Smooth muscle cell (in vitro differentiated cells): ENCODE data around the gene SLC16A10. TPM values are rescaled to one million over a fixed set of nuclear protein-coding genes. Genes with fewer than 3 reads are reported as not detected.
A peak's percentile ranks its signal among the peaks of the same experiment; 100 is the strongest.

ENCODE experiments used
- DNase-seq: peaks from one replicate; lab custom pipeline; 2025; ENCODE audit not compliant: unreplicated experiment; lab: John Stamatoyannopoulos, UW
- H2AFZ ChIP-seq: fragments of 200-600 bp; sonication (generic); 2 replicates; pipeline ENCODE4 v1.6.0; 2016; ENCODE audit warnings: antibody characterized with exemption, low read depth, mild to moderate bottlenecking
- H3F3A ChIP-seq: fragments of 200-600 bp; sonication (generic); 2 replicates; pipeline ENCODE4 v1.6.0; 2017; ENCODE audit warnings: antibody characterized with exemption, low read depth
- H3K27ac ChIP-seq: fragments of 200-600 bp; sonication (generic); 2 replicates; pipeline ENCODE4 v1.5.1; 2016; ENCODE audit warnings: low read depth, mild to moderate bottlenecking
- H3K27me3 ChIP-seq: fragments of 200-600 bp; sonication (generic); 2 replicates; pipeline ENCODE4 v1.6.1; 2016; ENCODE audit warnings: low read depth, mild to moderate bottlenecking
- H3K36me3 ChIP-seq: fragments of 200-600 bp; sonication (generic); 2 replicates; pipeline ENCODE4 v1.5.1; 2016; ENCODE audit warnings: low read depth
- H3K4me1 ChIP-seq: fragments of 200-600 bp; sonication (generic); 2 replicates; pipeline ENCODE4 v1.5.1; 2016; ENCODE audit warnings: low read depth
- H3K4me2 ChIP-seq: fragments of 200-600 bp; sonication (generic); 2 replicates; pipeline ENCODE4 v1.6.0; 2016; ENCODE audit warnings: mild to moderate bottlenecking
- H3K4me3 ChIP-seq: fragments of 200-600 bp; sonication (generic); 2 replicates; pipeline ENCODE4 v1.5.1; 2016; ENCODE audit warnings: mild to moderate bottlenecking
- H3K79me2 ChIP-seq: fragments of 200-600 bp; sonication (generic); 2 replicates; pipeline ENCODE4 v1.6.0; 2016; ENCODE audit warnings: low read depth, mild to moderate bottlenecking
- H3K9ac ChIP-seq: fragments of 200-600 bp; sonication (generic); 2 replicates; pipeline ENCODE4 v1.6.0; 2016; ENCODE audit warnings: low read depth
- H3K9me3 ChIP-seq: fragments of 200-600 bp; sonication (generic); replicated peaks from 2 replicates; pipeline ENCODE4 v1.5.1; 2016; ENCODE audit warnings: low read depth
- H4K20me1 ChIP-seq: fragments of 200-600 bp; sonication (generic); 2 replicates; pipeline ENCODE4 v1.6.0; 2016; ENCODE audit warnings: low read depth
- CTCF ChIP-seq: fragments of 200-600 bp; sonication (generic); IDR thresholded peaks from 2 replicates; pipeline ENCODE4 v1.5.1; 2017; ENCODE audit warnings: borderline replicate concordance, mild to moderate bottlenecking, antibody characterized with exemption; ENCODE audit not compliant: insufficient read depth, poor library complexity, severe bottlenecking
- WGBS: methylation state at CpG from one replicate; pipeline ENCODE4 v1.1.7; 2016; ENCODE audit warnings: low lambda C conversion rate; 5-methylcytosine and 5-hydroxymethylcytosine counted together
- polyA plus RNA-seq: library from polyadenylated mRNA; unstranded; fragments of >200 nt; fragmentation: Nextera tagmentation; extraction: Ambion mirVana; gene quantifications from 2 replicates; pipeline ENCODE4 v1.2.1, GENCODE V29; 2016
- total RNA-seq: library from RNA; depleted of rRNA; stranded (reverse); fragments of >200 nt; gene quantifications from 2 replicates; pipeline ENCODE4 v1.2.3, GENCODE V29; 2014

SLC16A10 gene
- total and polyA plus RNA-seq, 2 experiments from 2014 or later, result 0.87 to 1.4 TPM

- Histone ChIP-seq H3K36me3 (no peaks in the 10 kb centered on the region), H2AFZ (no peak overlapping the region), H3K9me3 (no peaks in the 10 kb centered on the region), H3K9ac (no peak overlapping the region), H3K4me3 (no peak overlapping the region), H3K27me3 (peaks cover 5% of the 10 kb centered on the region), H4K20me1 (no peaks in the 10 kb centered on the region), H3K4me1 (no peaks in the 10 kb centered on the region), H3K79me2 (no peaks in the 10 kb centered on the region), H3K4me2 (no peak overlapping the region), H3F3A (no peaks in the 10 kb centered on the region), H3K27ac (no peak overlapping the region)
- TF ChIP-seq CTCF, result no peak
- DNase-seq, result no peak
Observed at GRCh38 chr6:111248789-111249188, 161.5 kb downstream of the SLC16A10 start.

GRCh38 chr6:111250791-111251354 is 163.6 kb downstream of the SLC16A10 start:
- H3K79me2 ChIP-seq, result no peaks in the 10 kb centered on the region
- no peaks in the 10 kb centered on the region for H4K20me1 ChIP-seq
- peaks cover under 1% of the 10 kb centered on the region for H3K4me1 ChIP-seq
- H3K27ac ChIP-seq, result no peak overlapping the region
- no peak overlapping the region for H3K9ac ChIP-seq
- no peaks in the 10 kb centered on the region for H3K36me3 ChIP-seq
- H3K27me3 ChIP-seq, result peaks cover 19% of the 10 kb centered on the region
- H3F3A ChIP-seq, result no peaks in the 10 kb centered on the region
- H3K4me2 ChIP-seq, result peak overlapping the region; percentile 8
- peak overlapping the region; percentile 50 for H2AFZ ChIP-seq
- H3K4me3 ChIP-seq, result no peak overlapping the region
- DNase-seq, result no peak
- H3K9me3 ChIP-seq, result no peaks in the 10 kb centered on the region
- 25% methylated on average over 4 of the region's 4 CpGs for WGBS
- no peak for TF ChIP-seq CTCF

- peaks cover 19% of the 10 kb centered on the region for H3K27me3 ChIP-seq
- 88% methylated on average over 3 of the region's 3 CpGs for WGBS
- H3K36me3 ChIP-seq, result no peaks in the 10 kb centered on the region
- H3K4me3 ChIP-seq, result no peak overlapping the region
- H4K20me1 ChIP-seq, result no peaks in the 10 kb centered on the region
- no peaks in the 10 kb centered on the region for H3K79me2 ChIP-seq
- peaks cover 7% of the 10 kb centered on the region for H3K4me1 ChIP-seq
- no peak for TF ChIP-seq CTCF
- no peak overlapping the region for H3K27ac ChIP-seq
- H3K9me3 ChIP-seq, result no peaks in the 10 kb centered on the region
- DNase-seq, result no peak
- H3F3A ChIP-seq, result no peaks in the 10 kb centered on the region
- no peak overlapping the region for H3K4me2 ChIP-seq
- no peak overlapping the region for H2AFZ ChIP-seq
- H3K9ac ChIP-seq, result no peak overlapping the region
Observed at GRCh38 chr6:111252726-111253125, 165.4 kb downstream of the SLC16A10 start.

- WGBS, result 41% methylated on average over 9 of the region's 9 CpGs
- Histone ChIP-seq H3K79me2 (no peaks in the 10 kb centered on the region), H2AFZ (no peak overlapping the region), H3F3A (no peaks in the 10 kb centered on the region), H4K20me1 (no peaks in the 10 kb centered on the region), H3K4me2 (no peak overlapping the region), H3K4me3 (no peak overlapping the region), H3K27me3 (peaks cover 19% of the 10 kb centered on the region), H3K9ac (no peak overlapping the region), H3K4me1 (peaks cover 7% of the 10 kb centered on the region), H3K9me3 (no peaks in the 10 kb centered on the region), H3K27ac (no peak overlapping the region), H3K36me3 (no peaks in the 10 kb centered on the region)
- no peak for TF ChIP-seq CTCF
- DNase-seq, result no peak
Observed at GRCh38 chr6:111254004-111254778, 166.9 kb downstream of the SLC16A10 start.
